Measurements from ENCODE around the gene INTS1.

GRCh38 chr7:1503390-1503789, 799 bp downstream of the INTS1 start:
- TF ChIP-seq POLR2A (IDR thresholded peaks at IDR 0.05) = no peak
- no peak for TF ChIP-seq EP300 (IDR thresholded peaks at IDR 0.05)
- TF ChIP-seq, protein P1, sequence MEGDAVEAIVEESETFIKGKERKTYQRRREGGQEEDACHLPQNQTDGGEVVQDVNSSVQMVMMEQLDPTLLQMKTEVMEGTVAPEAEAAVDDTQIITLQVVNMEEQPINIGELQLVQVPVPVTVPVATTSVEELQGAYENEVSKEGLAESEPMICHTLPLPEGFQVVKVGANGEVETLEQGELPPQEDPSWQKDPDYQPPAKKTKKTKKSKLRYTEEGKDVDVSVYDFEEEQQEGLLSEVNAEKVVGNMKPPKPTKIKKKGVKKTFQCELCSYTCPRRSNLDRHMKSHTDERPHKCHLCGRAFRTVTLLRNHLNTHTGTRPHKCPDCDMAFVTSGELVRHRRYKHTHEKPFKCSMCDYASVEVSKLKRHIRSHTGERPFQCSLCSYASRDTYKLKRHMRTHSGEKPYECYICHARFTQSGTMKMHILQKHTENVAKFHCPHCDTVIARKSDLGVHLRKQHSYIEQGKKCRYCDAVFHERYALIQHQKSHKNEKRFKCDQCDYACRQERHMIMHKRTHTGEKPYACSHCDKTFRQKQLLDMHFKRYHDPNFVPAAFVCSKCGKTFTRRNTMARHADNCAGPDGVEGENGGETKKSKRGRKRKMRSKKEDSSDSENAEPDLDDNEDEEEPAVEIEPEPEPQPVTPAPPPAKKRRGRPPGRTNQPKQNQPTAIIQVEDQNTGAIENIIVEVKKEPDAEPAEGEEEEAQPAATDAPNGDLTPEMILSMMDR (IDR thresholded peaks at IDR 0.05) = no peak
- TF ChIP-seq POLR2AphosphoS5 (IDR thresholded peaks at IDR 0.05) = no peak
